Fibroblast of skin of abdomen (primary cell): Measurements from ENCODE around the gene TMEM132D.

Experiments
- DNase-seq: peaks from one replicate; pipeline ENCODE4 v3.0.0-alpha.2; 2013

The TMEM132D gene

GRCh38 chr12:129873111-129873832 lies 30.6 kb downstream of the TMEM132D start:
- DNase-seq: no peak

DNA sequence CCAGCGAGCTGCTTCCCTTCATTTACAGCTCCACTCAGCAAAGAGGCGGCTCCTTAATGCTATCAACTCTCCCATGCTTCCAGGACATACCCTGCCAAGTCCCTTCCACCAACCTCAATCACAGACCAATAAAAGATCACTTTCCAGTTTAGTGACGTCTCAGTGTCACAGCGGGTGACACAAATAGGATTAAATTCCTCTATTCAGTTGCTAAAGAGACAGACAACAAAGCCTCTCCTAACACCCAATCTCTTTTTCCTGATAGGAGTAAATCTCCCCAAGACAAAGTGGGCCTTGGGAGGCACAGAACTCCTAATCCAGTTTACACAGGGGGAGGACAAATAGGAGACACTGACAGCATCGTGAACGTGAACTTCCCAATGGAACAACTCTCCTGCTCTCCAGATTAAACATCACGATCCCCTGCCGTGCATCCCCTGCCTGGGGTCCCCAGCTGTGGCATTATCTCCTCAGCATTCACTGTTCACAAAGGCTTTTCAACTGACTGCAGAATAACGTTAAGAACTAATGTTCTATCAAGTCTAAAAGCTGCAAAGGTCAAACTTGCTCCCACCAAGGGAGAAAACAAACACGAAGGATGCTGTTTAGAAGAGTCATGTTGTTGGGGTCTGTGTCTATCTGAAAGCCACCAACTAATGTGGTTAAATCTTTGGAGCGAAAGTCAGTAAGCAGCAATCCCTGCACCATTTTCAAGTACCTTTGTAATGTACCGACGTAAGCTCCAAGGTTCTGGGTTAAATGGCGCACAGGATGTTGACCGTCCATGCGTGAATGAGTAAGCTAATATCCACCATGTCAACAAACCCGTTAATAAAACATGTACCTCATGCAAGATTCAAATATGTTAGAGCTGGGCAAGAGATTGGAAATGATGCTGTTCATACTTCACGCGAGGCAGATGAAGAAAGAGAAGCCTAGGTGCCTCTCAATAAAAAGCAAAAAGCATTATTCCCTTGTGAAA lies 31.5 kb downstream of the TMEM132D start:
- DNase-seq: no peak

- DNase-seq: no peak
Observed at GRCh38 chr12:129870796-129871195, 33.0 kb downstream of the TMEM132D start.

- DNase-seq: no peak
Observed at GRCh38 chr12:129870136-129870535, 33.7 kb downstream of the TMEM132D start.

DNA sequence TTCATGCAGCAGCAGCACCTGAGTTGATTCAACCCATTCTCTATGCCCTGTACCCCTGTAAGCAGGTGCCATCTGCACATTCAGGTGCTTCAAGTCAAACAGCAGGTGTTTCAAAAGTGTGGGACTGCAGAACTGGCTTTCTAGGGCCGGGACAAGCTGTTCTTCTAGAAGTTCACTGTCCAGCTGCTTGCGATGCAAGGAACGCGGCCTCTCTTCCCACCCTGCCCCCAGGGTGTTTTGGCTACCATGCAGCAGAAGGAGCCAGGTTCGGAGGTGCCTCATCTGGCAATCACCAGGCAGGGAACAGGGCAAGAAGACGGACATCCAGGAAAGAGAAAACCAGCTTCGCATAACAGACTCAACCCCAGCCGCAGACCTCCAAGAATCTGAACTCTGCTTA lies 35.2 kb downstream of the TMEM132D start:
- no peak for DNase-seq

DNA sequence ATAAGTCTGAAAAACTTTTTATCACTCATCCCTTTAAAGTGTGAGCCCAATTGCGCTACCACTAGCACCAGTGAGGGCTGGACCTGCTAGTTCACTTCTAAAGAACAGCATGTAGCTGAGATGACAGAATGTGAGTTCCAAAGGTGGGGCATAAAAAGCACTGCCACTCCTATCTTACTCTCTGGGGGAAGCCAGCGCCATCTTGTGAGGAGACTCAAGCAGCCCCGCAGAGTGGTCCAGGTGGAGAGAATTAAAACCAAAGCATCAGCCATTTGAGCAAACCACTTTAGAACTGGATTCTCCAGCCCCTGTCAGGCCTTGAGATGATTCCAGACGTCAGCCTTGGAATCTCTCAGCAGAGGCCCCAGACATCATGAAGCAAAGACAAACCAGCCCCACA lies 39.9 kb downstream of the TMEM132D start:
- DNase-seq: no peak

- DNase-seq: no peak
Observed at GRCh38 chr12:129862561-129863175, 41.2 kb downstream of the TMEM132D start.

DNA sequence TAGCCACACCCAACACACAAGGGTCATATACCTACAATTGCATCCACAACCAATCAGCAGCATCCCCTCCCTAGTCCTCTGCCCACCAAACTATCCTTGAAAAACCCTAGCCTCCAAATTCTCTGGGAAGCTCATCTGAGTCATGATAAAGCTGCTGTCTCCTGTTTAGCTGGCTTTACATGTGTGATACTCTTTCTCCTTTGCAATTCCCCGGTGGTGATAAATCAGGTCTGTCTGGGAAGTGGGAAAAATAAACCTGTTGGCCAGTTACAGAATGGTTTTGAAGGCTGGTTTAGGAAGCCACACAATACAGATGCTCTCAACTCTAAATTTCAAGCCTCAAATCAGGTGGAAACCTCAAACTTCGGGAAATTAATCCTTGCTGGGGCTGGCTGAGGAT lies 41.9 kb downstream of the TMEM132D start:
- no peak for DNase-seq

DNA sequence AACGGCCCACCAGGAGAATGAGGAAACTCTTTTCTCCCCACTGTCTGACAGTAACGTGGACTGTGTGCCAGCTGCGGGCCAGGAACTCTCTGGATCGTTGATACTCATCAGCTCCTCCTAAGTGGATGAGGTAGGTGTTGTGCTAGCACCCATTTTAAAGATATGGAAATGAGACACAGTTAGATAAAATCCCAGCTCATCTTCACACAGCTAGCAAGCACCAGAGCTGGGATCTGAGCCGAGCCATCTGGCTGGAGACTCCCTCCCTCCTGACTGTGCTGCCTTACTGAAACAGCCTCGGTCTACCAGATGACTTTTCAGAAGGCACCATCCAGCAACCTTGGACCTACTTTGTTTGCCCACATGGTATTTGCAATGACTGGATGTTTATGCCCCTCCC lies 49.2 kb downstream of the TMEM132D start:
- no peak for DNase-seq

- DNase-seq: no peak
Observed at GRCh38 chr12:129851296-129851695, 52.5 kb downstream of the TMEM132D start.

DNA sequence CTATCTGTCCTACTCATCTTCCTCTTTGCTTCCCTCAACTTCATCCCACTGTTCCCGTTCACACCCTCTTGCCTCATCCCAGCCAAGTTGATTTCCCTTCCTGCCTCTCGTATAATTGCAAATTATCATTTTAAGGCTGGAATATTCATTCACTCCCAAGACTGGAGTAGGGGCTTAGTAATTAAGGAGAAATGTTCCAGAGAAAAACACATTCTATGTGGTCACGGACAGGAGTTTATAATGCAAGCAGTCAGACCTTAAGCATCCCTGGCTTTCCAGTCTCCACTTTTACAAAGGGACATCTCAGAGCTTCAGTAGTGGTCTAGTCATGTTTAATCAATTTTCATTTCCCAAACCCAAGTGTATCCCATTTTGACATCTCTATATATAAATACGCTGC lies 54.9 kb downstream of the TMEM132D start:
- DNase-seq: peak; percentile 51

GRCh38 chr12:129847063-129847462 lies 56.8 kb downstream of the TMEM132D start:
- DNase-seq: no peak

GRCh38 chr12:129844662-129845220 lies 59.1 kb downstream of the TMEM132D start:
- DNase-seq: peak; percentile 68

DNA sequence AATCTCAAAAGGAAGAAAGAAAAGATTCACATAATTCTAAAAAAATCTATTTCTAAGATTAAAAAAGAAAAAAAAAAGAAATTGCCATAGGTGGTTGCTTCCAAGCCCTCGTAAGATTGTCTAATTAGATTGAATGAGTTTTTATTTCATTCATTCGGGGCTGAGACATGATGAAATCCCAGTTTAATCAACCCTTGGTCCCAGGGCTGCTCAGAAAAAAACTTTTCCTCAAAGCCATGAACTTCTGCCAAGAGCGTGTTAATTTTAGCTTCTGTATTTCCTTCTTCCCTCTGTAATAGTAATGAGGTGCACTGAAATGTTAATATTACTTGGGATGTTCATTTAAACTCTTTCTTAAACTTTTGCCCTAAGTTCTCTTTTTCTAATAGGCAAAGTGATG lies 62.6 kb downstream of the TMEM132D start:
- no peak for DNase-seq

DNA sequence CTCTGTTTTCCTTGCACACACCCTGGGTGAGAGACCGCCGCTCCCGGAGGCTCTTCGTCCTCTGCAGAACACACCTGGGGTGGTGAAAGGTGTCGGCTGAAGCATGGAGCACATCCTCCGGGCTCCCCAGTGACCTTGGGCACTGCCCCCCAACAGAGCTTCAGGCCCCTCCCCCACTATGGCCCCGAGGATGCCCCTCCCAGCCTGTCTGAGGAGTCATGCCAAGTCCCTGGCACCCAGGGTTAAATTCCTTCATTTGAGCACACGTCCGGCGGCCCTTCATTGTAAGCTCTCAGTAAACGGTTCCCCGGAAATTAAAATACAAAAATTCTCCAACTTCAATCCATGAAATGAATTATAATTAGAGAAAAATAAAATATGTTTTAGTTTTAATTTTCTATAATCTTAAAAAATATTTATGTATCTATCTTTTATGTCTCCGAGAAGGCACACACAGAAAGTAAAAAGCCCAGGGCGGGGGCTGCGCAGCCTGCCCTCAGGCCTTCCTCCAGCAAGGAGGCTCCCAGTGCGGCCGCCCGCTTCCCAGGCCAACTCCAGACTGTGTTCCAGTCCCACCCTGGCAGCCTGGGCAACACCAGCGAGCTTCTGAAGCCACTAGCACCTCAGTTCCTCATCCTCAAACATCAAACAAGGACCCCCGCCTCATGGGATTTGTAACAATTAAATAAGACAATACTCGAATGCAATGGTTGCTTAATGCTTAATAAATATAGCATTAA lies 63.5 kb downstream of the TMEM132D start:
- no peak for DNase-seq

DNA sequence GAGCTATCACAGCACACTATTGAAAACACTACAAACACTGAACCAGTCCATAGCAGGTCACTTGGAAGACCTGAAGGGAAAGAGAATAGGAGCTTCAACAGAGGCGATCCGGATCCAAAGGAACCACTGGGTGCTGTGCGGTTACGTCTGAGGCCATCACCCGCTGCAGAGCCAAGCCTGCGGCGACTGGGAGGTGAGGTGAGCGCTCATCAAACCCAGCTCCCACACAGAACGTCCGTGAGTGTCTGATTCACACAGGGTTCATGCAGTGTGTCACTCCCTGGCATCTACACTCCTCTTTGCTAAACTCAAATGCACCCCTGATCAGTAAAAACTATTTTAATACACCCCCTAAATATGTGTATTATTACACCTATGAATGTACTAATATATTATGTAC lies 64.1 kb downstream of the TMEM132D start:
- no peak for DNase-seq

- no peak for DNase-seq
Observed at GRCh38 chr12:129831294-129831693, 72.5 kb downstream of the TMEM132D start.

GRCh38 chr12:129830796-129831195 lies 73.0 kb downstream of the TMEM132D start:
- DNase-seq: no peak

GRCh38 chr12:129827866-129828384 lies 75.9 kb downstream of the TMEM132D start:
- DNase-seq: no peak

DNA sequence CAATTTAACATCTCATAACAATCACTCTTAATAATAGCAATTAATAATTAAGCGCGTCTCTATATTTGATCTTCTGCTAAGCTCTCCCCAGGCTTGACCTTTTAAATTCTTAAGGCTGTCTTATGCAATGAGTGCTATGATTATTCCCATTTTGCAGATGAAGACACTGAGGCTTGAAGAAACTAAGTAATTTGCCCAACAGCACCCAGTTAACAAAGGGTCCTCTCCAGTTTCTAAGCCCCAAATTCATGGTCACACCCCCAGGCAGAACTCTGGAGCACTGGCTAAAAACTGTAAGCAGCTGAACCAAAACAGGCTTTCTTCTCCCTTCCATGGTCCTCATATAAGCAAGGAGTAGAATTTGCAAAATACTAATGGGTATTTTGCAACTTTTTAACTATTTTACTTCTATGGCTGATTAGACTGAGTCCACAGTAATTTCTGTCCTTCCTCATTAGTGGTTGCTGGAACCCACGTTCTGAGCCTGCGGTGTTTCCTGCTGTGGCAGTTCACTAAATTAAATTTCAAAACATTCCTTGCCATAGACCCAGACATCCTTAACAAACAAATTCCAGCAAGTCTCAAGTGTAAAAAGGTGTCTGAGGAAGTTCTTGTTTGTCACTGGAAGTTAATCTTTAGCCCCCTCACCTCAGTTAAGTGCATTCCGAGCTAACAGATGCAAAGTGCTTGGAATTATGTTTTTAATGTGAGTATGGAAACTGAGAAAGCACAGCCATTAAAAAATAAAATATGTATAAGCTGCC lies 76.5 kb downstream of the TMEM132D start:
- DNase-seq: no peak

- no peak for DNase-seq
Observed at GRCh38 chr12:129826273-129826672, 77.6 kb downstream of the TMEM132D start.
